GM21737 (cell line): ENCODE results near the gene TRMT112.
A peak's percentile ranks its signal among the peaks of the same experiment; 100 is the strongest.
"Not testable (repeated sequence)": the region's sequence is repeated elsewhere in the genome, so short reads cannot be mapped to it uniquely, and the experiment has no call there.

Experiments used
- ATAC-seq: cut with Tn5 transposase; IDR thresholded peaks from one replicate; pipeline ENCODE4 v1.9.1; 2021; ENCODE audit warnings: mild to moderate bottlenecking, moderate library complexity; ENCODE audit not compliant: unreplicated experiment

The TRMT112 gene

DNA sequence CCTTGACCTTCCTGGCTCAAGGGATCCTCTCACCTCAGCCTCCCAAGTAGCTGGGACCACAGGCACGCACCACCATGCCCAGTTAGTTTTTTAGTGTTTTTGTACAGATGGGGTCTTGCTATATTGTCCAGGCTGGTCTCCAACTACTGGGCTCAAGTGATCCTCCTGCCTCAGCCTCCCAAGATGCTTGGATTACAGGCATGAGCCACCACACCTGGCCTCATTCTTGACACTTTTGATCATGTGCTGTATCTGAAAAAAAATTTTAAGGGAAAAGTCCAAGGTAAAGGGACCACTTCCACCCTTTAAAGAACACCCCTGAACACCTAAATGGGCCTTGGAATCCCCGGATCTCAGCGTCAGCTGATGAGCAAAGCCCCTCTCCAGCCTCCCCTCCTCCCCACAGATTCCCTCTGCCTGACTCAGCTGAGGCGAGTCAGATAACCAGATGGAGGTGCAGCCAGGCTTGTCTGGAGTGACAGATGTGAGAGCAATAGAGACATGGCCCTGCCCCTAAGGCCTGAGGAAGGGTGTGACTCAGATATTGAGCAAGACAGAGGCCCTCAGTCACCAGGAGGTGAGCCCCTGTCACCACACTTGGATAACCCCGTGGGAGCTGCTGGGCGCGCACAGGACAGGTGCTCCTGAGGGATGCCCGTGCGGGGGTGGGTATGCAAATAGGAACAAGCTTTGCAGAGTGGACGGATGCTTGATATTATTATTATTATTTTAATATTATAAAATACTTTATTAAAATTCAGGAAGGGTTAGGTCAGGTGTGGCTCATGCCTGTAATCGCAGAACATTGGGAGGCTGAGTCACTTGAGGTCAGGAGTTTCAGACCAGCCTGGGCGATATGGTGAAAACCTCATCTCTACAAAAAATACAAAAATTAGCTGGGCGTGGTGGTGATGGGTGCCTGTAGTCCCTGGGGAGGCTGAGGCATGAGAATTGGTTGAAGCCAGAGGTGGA lies 17.7 kb upstream of the TRMT112 start:
- peak; percentile 73 for ATAC-seq

DNA sequence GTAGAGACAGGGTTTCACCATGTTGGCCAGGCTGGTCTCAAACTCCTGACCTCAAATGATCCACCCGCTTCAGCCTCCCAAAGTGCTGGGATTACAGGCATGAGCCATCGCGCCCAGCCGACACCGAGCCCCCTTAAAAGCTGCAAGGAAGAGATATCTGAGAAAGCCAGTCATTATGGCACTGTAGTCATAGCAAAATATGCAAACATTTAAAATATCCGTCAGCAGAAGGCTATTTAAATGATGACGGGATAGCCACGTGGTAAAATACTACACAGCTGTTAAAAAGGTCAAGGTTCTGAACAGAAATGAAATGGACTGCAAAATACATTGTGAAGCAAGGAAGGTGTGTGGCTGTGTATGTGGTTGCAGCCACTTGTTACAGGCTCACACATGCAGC lies 16.2 kb upstream of the TRMT112 start:
- ATAC-seq = no peak

DNA sequence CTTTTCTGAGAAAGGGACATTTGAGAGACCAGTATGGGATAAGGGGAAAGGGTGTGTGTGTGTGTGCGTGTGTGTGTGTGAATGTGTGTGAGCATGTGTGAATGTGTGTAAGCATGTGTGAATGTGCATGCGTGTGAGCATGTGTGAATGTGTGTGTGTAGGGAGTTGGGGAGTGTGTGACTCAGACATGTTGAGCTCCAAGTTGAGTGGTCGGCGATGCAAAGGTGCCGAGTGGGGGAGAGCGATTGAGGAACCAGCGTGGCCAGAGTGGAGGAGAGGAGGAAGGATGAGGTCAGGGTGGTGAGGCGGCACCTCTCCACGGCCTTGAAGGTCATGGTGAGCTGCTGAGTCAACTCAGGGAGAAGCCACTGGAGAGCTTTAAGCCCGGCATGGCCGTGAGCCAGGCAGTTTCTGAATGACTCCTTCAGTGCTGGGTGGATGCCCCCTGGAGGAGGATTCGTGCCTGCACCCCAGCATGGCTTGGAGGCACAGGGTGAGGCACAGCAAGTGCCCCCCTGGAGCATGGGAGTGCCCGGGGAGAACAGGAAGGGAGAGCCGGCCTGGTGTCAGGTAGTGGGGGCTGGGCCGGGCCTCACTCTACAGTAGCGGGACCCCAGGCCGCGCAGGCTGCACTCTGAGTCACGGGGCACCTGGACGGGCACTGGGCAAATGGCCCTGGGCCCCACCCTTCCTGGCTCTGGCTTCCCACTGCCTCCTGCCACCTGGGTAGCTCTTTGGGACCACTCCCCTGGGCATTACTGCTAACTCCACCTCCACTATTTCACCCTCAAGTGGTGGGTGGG lies 14.4 kb upstream of the TRMT112 start:
- ATAC-seq = peak; percentile 40

DNA sequence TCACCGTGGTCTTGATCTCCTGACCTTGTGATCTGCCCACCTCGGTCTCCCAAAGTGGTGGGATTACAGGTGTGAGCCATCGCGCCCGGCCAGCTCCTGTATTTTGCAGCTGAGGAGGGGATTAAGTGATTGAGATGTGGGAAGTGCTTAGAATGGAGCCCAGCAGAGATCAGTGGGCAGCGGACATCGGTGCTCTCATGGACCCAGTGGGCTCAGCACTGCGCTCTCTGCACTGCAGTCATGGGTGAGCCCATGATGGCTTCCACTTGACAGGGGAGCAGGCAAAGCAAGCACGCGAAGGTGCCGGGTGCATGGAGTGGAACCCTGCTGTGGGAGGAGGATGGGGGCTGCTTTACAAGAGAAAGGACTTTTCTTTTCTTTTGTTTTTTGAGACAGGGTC lies 13.5 kb upstream of the TRMT112 start:
- ATAC-seq = no peak

DNA sequence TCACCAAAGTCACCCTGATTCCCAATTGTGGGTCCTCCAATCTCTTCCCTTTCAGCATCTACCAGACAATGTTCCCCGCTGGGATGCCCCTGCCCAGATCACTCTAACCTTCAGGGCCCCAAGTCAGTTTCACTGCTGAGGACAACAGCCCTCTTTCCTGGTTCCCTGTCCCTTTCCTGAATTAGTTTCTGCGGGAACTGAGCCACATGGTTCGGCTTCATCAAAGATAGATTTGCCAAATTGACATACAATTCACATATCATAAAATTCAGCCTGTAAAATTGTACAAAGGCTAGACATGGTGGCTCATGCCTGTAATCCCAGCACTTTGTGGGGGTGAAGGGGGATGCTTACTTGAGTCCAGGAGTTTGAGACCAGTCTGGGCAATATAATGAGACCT lies 10.6 kb upstream of the TRMT112 start:
- no peak for ATAC-seq

DNA sequence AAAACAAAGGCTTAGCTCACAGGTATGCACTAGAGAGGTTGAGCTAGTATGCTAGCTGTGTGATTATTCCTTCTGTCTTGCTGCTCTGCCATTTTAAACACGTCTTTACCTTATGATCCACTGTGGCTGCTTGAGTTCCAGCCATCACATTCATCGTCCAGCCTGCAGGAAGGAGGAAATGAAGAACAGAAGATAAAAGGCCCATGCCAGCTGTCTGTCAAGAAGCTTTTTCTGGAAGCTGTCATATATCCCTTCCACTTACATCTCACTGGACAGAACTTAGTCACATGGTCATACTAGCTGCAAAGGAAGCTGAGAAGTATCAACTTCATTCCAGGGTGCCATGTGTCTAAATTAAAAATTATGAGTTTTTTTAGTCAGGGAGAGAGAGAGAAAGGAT lies 10.0 kb upstream of the TRMT112 start:
- no peak for ATAC-seq

DNA sequence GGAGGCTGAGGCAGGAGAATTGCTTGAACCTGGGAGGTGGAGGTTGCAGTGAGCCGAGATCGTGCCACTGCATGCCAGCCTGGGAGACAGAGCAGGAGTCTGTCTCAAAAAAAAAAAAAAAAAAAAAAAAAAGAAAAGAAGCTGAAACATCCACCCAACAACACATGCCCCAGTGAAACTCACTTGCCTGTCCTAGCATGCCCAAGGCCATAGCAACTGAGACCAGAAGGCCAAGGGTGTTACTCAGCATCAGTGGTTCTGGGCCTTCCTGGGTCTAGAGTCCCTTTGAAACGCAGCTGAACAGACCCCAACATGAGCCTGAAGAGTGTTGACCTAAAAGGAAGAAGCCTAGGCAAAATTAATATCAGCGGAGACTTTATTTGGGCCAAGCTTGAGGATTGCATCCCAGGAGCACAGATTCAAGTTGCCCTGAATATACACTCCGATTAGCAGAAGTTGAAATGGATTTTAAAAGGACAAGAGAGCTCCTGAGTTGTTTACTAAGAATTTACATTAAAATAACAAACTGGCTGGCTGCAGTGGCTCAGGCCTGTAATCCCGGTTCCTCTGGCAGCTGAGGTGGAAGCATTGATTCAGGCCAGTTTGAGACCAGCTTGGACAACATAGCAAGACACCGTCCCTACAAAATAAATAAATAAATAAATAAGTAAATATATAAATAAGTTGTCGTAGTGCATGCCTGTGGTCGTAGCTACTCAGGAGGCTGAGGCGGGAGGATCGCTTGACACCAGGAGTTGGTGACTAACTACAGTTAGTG lies 7.5 kb upstream of the TRMT112 start:
- ATAC-seq = no peak

DNA sequence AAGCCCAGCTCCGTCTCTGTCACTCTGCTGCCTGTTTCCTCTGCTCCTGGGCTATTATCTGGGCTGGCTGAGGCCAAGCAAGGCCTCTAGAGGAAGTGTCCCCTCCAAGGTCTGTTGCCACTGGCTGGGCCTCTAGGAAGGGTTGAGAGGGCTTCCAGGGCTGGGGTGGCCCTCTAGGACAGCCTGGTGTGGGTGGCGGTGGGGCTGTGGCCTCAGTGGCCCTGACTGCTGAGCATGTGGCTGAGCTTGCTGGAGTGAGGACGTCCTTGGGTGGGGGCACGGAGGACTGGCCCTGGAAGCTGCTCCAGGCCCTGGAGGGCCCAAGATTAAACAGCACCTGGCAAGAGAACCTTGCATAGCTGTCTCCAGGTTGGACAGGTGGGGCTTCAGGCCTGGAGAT lies 6.6 kb upstream of the TRMT112 start:
- not testable (repeated sequence) for ATAC-seq

DNA sequence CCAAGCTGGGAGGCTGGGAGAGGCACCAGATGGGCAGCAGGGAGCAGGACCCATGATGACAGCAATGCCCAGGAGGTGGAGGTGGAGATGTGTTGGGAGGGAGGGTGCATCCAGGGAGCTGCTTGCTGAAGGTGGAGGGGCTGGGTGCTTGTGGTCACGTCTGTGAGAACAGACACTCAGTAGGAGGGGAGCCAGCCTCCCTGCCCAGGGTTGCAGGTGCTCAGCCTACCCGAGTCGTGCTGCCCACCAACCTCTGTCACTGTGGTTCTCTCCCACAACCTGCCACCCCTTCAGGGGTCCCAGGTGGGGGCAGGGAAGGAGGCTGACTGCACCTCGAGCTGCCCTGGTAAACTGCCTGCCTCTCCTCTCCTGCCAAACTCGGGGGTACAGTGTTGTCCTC lies 6.0 kb upstream of the TRMT112 start:
- no peak for ATAC-seq

DNA sequence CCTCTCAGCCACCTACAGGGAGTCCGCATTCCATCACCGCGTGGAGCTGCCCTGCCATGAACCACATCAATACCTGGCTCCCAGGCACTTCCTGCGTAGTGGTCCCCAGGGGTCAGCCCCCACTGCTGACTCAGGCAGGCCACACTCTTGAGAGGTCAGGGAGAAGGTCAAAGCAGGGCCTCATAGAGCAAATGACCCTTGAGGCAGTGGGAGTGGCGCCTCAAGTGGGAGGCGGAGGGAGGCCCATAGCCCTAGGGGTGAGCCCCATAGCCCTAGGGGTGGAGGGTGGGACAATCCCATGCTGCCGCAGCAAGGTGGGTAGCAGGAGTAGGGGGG lies 5.5 kb upstream of the TRMT112 start:
- no peak for ATAC-seq

DNA sequence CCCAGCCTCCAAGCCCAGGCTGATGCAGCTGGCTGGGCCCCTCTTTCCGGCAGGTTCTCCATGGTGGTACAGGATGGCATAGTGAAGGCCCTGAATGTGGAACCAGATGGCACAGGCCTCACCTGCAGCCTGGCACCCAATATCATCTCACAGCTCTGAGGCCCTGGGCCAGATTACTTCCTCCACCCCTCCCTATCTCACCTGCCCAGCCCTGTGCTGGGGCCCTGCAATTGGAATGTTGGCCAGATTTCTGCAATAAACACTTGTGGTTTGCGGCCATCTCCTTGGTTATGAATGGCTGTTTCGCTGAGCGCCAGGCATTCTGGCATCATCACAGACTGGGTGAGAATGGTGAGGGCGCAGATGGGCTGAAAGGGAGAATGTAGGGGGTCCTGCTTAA lies 4.2 kb upstream of the TRMT112 start:
- ATAC-seq = no peak

DNA sequence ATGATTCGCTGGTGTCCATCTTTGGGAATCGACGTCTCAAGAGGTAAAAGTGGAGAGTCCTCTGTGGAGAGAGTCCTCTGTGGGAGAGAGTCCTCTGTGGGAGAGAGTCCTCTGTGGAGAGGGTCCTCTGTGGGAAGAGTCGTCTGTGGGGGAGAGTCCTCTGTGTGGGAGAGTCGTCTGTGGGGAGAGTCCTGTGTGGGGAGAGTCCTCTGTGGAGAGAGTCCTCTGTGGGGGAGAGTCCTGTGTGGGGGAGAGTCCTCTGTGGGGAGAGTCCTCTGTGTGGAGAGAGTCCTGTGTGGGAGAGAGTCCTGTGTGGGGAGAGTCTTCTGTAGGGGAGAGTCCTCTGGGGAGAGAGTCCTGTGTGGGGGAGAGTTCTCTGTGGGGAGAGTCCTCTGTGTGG lies 3.7 kb upstream of the TRMT112 start:
- ATAC-seq = no peak

DNA sequence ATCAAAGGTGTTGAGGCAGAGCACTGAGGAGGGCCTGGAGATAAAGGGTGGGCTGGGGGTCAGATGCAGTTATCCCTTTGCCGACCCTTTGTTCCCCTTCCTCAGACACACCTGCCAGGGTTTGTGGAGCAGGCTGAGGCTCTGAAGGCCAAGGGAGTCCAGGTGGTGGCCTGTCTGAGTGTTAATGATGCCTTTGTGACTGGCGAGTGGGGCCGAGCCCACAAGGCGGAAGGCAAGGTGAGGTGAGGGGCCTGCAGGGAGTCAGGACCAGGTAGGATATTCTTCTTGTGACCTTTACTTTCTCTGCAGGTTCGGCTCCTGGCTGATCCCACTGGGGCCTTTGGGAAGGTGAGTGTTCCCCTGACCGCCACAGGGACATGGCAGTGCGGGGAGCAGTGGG lies 3.2 kb upstream of the TRMT112 start:
- ATAC-seq = no peak

DNA sequence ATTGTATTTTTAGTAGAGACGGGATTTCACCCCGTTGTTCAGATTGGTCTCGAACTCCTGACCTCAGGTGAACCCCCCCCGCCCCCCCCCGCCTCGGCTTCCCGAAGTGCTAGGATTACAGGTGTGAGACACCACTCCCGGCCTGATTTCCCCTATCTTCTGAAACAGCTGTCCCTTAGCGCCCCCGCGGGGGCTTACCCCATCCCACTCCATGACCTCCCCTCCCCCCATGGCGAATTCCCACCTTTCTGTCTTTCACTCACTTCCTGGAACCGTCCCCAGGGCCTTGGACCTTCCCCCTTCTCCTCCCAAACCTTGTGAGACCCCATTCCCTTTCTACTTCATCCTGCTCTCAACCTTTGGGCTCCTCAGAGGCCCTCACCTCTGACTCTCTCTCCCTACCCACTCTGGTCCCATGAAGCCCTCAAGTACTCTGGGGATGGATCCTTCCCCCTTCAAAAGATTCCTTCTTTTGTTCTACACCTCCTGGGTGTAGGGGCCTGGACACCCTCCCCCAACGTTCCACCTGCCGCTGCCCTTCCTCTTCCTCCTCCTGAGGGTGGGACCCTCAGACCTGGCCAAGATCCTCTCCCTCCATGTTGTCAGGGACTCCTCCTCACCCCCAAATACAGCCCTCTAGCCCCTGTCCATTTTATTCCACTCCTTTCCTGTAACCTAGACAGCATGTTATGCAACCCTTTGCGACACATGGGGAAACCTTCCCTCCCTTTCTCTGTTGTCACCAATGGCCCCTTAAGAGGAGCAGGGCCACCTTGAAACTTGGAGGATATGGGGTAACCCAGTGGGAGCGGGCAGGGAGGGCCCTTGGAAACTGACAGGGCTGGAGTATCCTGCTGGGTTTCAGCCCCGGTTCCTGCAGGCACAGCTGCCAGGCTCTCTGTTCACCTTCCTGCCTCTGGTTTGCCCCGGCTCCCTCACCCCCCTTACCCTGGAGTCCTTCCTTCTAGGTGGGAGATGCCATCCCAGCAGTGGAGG lies 1.7 kb upstream of the TRMT112 start:
- no peak for ATAC-seq

DNA sequence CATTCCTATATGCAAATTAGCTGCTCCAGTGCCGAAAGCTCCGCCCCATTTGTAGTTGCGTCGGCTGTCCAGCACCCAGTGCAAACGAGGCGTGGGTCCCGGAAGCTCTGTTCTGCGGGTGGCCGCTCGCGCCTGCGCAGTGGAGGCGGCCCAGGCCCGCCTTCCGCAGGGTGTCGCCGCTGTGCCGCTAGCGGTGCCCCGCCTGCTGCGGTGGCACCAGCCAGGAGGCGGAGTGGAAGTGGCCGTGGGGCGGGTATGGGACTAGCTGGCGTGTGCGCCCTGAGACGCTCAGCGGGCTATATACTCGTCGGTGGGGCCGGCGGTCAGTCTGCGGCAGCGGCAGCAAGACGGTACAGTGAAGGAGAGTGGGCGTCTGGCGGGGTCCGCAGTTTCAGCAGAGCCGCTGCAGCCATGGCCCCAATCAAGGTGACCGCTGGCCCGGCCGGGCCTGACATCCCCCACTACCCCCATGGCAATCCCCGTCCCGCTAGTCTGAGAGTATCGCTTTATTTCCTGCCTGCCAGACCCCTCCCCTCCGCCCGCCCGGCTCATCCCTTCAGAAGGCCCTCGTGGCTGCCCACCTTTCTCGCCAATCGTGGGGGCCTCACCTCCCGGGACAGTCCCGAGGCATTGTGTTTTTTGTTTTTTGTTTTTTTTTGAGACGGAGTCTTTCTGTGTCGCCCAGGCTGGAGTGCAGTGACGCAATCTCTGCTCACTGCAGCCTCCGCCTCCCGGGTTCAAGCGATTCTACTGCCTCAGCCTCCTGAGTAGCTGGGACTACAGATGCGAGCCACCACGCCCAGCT lies 804 bp upstream of the TRMT112 start, which contains the start of gene PRDX5:
TSS of gene PRDX5 (plus strand) at position 161 of the 805 bp plus-strand sequence. CDS start at position 256, 95 bp downstream.
- ATAC-seq = peak; percentile 63

DNA sequence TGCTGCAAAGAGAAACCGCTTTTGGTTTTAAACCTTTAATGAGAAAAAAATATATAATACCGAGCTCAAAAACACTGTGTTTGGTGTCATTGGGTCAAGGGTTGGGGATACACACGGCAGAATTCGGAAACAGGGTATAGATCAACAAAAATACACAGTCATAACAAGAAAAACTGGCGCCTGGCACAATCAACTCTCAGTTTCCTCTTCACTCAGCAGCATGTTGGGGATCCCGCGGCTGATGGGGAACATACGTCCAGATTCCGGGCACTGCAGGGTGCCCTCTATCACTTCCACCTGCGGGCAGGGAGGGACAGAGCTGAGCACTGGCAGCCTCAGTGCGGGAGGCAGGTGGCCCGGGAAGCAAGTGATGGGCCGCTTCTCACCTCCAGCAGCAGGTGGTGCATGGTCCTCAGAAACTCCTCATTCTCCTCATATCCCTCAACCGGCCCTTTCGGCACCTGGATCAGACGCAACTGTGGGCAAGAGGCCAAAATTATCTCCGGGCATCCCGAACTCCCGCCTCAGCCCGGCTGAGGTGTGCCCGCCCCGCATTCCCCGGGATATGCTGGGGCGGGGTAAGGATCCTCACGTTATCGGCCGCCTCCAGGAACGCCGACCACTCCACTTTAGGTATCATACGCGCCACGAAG lies 561 bp downstream of the TRMT112 start:
- ATAC-seq = no peak

DNA sequence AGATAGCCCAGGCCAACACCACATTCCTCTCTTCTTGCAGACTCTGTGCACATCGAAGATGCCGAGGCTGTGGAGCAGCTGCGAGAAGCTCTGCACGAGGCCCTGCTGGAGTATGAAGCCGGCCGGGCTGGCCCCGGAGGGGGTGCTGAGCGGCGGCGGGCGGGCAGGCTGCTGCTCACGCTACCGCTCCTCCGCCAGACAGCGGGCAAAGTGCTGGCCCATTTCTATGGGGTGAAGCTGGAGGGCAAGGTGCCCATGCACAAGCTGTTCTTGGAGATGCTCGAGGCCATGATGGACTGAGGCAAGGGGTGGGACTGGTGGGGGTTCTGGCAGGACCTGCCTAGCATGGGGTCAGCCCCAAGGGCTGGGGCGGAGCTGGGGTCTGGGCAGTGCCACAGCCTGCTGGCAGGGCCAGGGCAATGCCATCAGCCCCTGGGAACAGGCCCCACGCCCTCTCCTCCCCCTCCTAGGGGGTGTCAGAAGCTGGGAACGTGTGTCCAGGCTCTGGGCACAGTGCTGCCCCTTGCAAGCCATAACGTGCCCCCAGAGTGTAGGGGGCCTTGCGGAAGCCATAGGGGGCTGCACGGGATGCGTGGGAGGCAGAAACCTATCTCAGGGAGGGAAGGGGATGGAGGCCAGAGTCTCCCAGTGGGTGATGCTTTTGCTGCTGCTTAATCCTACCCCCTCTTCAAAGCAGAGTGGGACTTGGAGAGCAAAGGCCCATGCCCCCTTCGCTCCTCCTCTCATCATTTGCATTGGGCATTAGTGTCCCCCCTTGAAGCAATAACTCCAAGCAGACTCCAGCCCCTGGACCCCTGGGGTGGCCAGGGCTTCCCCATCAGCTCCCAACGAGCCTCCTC lies 1.5 kb downstream of the TRMT112 start:
- ATAC-seq = not testable (repeated sequence)
